Liver (tissue), 9 donors: ENCODE measurements around the gene APOL6. TPM values are rescaled to one million over a fixed set of nuclear protein-coding genes. Genes with fewer than 3 reads are reported as not detected.

Experiments used
- DNase-seq: peaks from one replicate; pipeline ENCODE4 v3.0.0-alpha.2; 2017; ENCODE audit warnings: low spot score
- H3K27ac ChIP-seq, 2 donors: one replicate each; pipeline ENCODE4 v1.7.0; 2013; ENCODE audit warnings: inconsistent platforms in 2 of 2, low read length in 2 of 2, control low read depth in 1 of 2, low read depth in 1 of 2, mild to moderate bottlenecking in 1 of 2
- H3K27me3 ChIP-seq, 4 donors: one replicate each; pipeline versions ENCODE4 v1.6.1 to v1.7.0; 2013; ENCODE audit warnings: low read length in 3 of 4, inconsistent platforms in 1 of 4, mild to moderate bottlenecking in 1 of 4, moderate library complexity in 1 of 4; ENCODE audit not compliant: control insufficient read depth in 4 of 4, insufficient read depth in 4 of 4
- H3K36me3 ChIP-seq, 4 donors: one replicate each; pipeline versions ENCODE4 v1.6.1 to v1.7.0; 2013; ENCODE audit warnings: low read length in 3 of 4, mild to moderate bottlenecking in 3 of 4, low read depth in 1 of 4, moderate library complexity in 1 of 4; ENCODE audit not compliant: control insufficient read depth in 4 of 4, insufficient read depth in 3 of 4
- H3K4me1 ChIP-seq, 4 donors: one replicate each; pipeline versions ENCODE4 v1.6.1 to v1.7.0; 2013; ENCODE audit warnings: low read length in 3 of 4, mild to moderate bottlenecking in 3 of 4, moderate library complexity in 1 of 4; ENCODE audit not compliant: control insufficient read depth in 4 of 4, insufficient read depth in 4 of 4
- H3K4me3 ChIP-seq, 3 donors: one replicate each; pipeline versions ENCODE4 v1.6.1 to v1.7.0; 2013; ENCODE audit warnings: low read length in 3 of 3, control low read depth in 1 of 3, low read depth in 1 of 3, mild to moderate bottlenecking in 1 of 3
- H3K9ac ChIP-seq, 2 donors: one replicate each; pipeline ENCODE4 v1.7.0; 2013; ENCODE audit warnings: low read length in 2 of 2, mild to moderate bottlenecking in 2 of 2, moderate library complexity in 2 of 2, control low read depth in 1 of 2, low read depth in 1 of 2
- H3K9me3 ChIP-seq, 4 donors: one replicate each; pipeline versions ENCODE4 v1.6.1 to v1.7.0; 2013; ENCODE audit warnings: low read length in 3 of 4; ENCODE audit not compliant: control insufficient read depth in 4 of 4
- ATF3 ChIP-seq: IDR thresholded peaks from 2 replicates; pipeline ENCODE4 v1.6.1; 2016; ENCODE audit warnings: antibody characterized with exemption
- CTCF ChIP-seq: fragments of 150-350 bp; IDR thresholded peaks from 2 replicates; pipeline ENCODE4 v1.5.1; 2017; ENCODE audit warnings: improper control_type of control experiment, low read depth, low read length; ENCODE audit not compliant: missing input control
- EGR1 ChIP-seq, 2 donors: IDR thresholded peaks; 2 replicates each; pipeline ENCODE4 v1.6.1; 2016 to 2018; ENCODE audit warnings: antibody characterized with exemption in 2 of 2, low read depth in 2 of 2
- FOXA1 ChIP-seq: IDR thresholded peaks from 2 replicates; pipeline ENCODE4 v1.6.1; 2016; ENCODE audit warnings: antibody characterized with exemption
- FOXA2 ChIP-seq: IDR thresholded peaks from 2 replicates; pipeline ENCODE4 v1.6.1; 2016; ENCODE audit warnings: antibody characterized with exemption
- GABPA ChIP-seq, 2 donors: IDR thresholded peaks in 1 of 2; conservative IDR thresholded peaks in 1 of 2; 2 replicates each; pipeline ENCODE4 v1.6.1; 2016; ENCODE audit warnings: antibody characterized with exemption in 2 of 2, mild to moderate bottlenecking in 1 of 2, moderate library complexity in 1 of 2
- HNF4A ChIP-seq, 2 donors: conservative IDR thresholded peaks; 2 replicates each; pipeline ENCODE4 v1.6.1; 2016; ENCODE audit warnings: antibody characterized with exemption in 2 of 2, mild to moderate bottlenecking in 2 of 2
- HNF4G ChIP-seq: IDR thresholded peaks from 2 replicates; pipeline ENCODE4 v1.6.1; 2016; ENCODE audit warnings: antibody characterized with exemption
- JUND ChIP-seq, 2 donors: IDR thresholded peaks; 2 replicates each; pipeline ENCODE4 v1.6.1; 2016; ENCODE audit warnings: antibody characterized with exemption in 2 of 2
- MAX ChIP-seq: IDR thresholded peaks from 2 replicates; pipeline ENCODE4 v1.6.1; 2016; ENCODE audit warnings: antibody characterized with exemption
- NR2F2 ChIP-seq: IDR thresholded peaks from 2 replicates; pipeline ENCODE4 v1.6.1; 2016; ENCODE audit warnings: antibody characterized with exemption
- RAD21 ChIP-seq, 2 donors: IDR thresholded peaks; 2 replicates each; pipeline ENCODE4 v1.6.1; 2016; ENCODE audit warnings: antibody characterized with exemption in 2 of 2, mild to moderate bottlenecking in 2 of 2
- REST ChIP-seq: IDR thresholded peaks from 2 replicates; pipeline ENCODE4 v1.6.1; 2016; ENCODE audit warnings: antibody characterized with exemption, mild to moderate bottlenecking
- RXRA ChIP-seq, 2 donors: IDR thresholded peaks; 2 replicates each; pipeline ENCODE4 v1.6.1; 2017 to 2018; ENCODE audit warnings: antibody characterized with exemption in 2 of 2, mild to moderate bottlenecking in 1 of 2
- SP1 ChIP-seq: IDR thresholded peaks from 2 replicates; pipeline ENCODE4 v1.6.1; 2018; ENCODE audit warnings: antibody characterized with exemption, mild to moderate bottlenecking
- TAF1 ChIP-seq: conservative IDR thresholded peaks from 2 replicates; pipeline ENCODE4 v1.6.1; 2016; ENCODE audit warnings: antibody characterized with exemption, mild to moderate bottlenecking
- YY1 ChIP-seq: IDR thresholded peaks from 2 replicates; pipeline ENCODE4 v1.6.1; 2016; ENCODE audit warnings: antibody characterized with exemption, mild to moderate bottlenecking
- ZBTB33 ChIP-seq: IDR thresholded peaks from 2 replicates; pipeline ENCODE4 v1.6.1; 2016; ENCODE audit warnings: antibody characterized with exemption
- WGBS: extraction: QIAGEN DNeasy Blood & Tissue Kit; methylation state at CpG from one replicate; pipeline ENCODE4 v1.1.7; 2013; 5-methylcytosine and 5-hydroxymethylcytosine counted together
- polyA plus RNA-seq, 2 donors: library from polyadenylated mRNA; stranded (reverse) in 1 of 2; unstranded in 1 of 2; fragments of 200-250 nt in 1 of 2; fragments of >200 nt in 1 of 2; fragmentation: Nextera tagmentation in 1 of 2; extraction: Ambion mirVana in 1 of 2; gene quantifications; one replicate each; pipeline versions ENCODE4 v1.2.1 to v1.2.3, GENCODE V29; 2013 to 2015
- total RNA-seq, 2 donors: library from RNA; depleted of rRNA; stranded (reverse); fragments of >200 nt; gene quantifications; one replicate each; pipeline ENCODE4 v1.2.3, GENCODE V29; 2014
- donor health status: healthy.
- donor health status: healthy.
- donor health status: healthy.
- donor health status: healthy.
- donor health status: healthy.

APOL6 gene
- total and polyA plus RNA-seq, 4 donors, result 10.3 to 80.1 (median 17.3) TPM

GRCh38 chr22:35610741-35611140, 37.5 kb upstream of the APOL6 start (continued):
- TF ChIP-seq ZBTB33 (no peak), HNF4A (conservative IDR thresholded peaks at IDR 0.05) (no peak), RAD21 (IDR thresholded peaks at IDR 0.05) (no peak), MAX (no peak), NR2F2 (no peak), TAF1 (no peak), YY1 (no peak), FOXA1 (no peak)

- Histone ChIP-seq H3K4me3 (no peak overlapping the region), H3K9me3 (no peaks in the 10 kb centered on the region), H3K27ac (no peak overlapping the region), H3K36me3 (no peaks in the 10 kb centered on the region), H3K4me1 (peaks cover 0 to 9% (median 5%) of the 10 kb centered on the region in 4 donors), H3K27me3 (no peaks in the 10 kb centered on the region), H3K9ac (no peak overlapping the region)
- no peak for DNase-seq
- WGBS, result 87% methylated on average over 6 of the region's 6 CpGs
- TF ChIP-seq MAX (no peak), FOXA1 (no peak), CTCF (no peak), REST (no peak), YY1 (no peak), TAF1 (no peak), GABPA (IDR thresholded peaks at IDR 0.05 in 1 of 2, conservative IDR thresholded peaks at IDR 0.05 in 1 of 2) (no peak), ATF3 (no peak), FOXA2 (no peak), JUND (IDR thresholded peaks at IDR 0.05) (no peak), HNF4A (conservative IDR thresholded peaks at IDR 0.05) (no peak), HNF4G (no peak), RAD21 (IDR thresholded peaks at IDR 0.05) (no peak), RXRA (IDR thresholded peaks at IDR 0.05) (no peak), NR2F2 (no peak), SP1 (no peak), EGR1 (IDR thresholded peaks at IDR 0.05; ENCODE audit: low read depth in 2 of 2) (no peak), ZBTB33 (no peak)
Measured at GRCh38 chr22:35611200-35611890, 36.9 kb upstream of the APOL6 start.
